Endothelial cell (in vitro differentiated cells): ENCODE measurements around the gene ANKRD10. TPM values are rescaled to one million over a fixed set of nuclear protein-coding genes. Genes with fewer than 3 reads are reported as not detected.

Experiments
- DNase-seq: peaks from one replicate; pipeline ENCODE4 v3.0.0; 2021; ENCODE audit warnings: low spot score
- H3K27ac Mint-ChIP-seq: one replicate; pipeline ENCODE4 v1.8.0; 2021; ENCODE audit warnings: mixed read lengths, inconsistent platforms; ENCODE audit not compliant: unreplicated experiment
- H3K27me3 Mint-ChIP-seq: one replicate; pipeline ENCODE4 v1.8.0; 2021; ENCODE audit warnings: mild to moderate bottlenecking, moderate library complexity, mixed read lengths, inconsistent platforms; ENCODE audit not compliant: unreplicated experiment
- H3K36me3 Mint-ChIP-seq: one replicate; pipeline ENCODE4 v1.8.0; 2021; ENCODE audit warnings: mild to moderate bottlenecking, low read depth, mixed read lengths, inconsistent platforms; ENCODE audit not compliant: unreplicated experiment
- H3K4me1 Mint-ChIP-seq: one replicate; pipeline ENCODE4 v1.8.0; 2021; ENCODE audit warnings: mild to moderate bottlenecking, mixed read lengths, inconsistent platforms; ENCODE audit not compliant: unreplicated experiment
- H3K4me3 Mint-ChIP-seq: one replicate; pipeline ENCODE4 v1.8.0; 2021; ENCODE audit warnings: mild to moderate bottlenecking, mixed read lengths, inconsistent platforms; ENCODE audit not compliant: unreplicated experiment
- H3K9me3 Mint-ChIP-seq: one replicate; pipeline ENCODE4 v1.8.0; 2021; ENCODE audit warnings: mixed read lengths, inconsistent platforms; ENCODE audit not compliant: unreplicated experiment
- CTCF ChIP-seq: fragments of 200-600 bp; sonication (generic); IDR thresholded peaks from one replicate; pipeline ENCODE4 v1.5.0; 2021; ENCODE audit warnings: antibody characterized with exemption; ENCODE audit not compliant: unreplicated experiment
- total RNA-seq: library from RNA; stranded (reverse); fragmentation: NEBNext Ultra II Directional; extraction: Animal tissue kit (Norgen Biotek cat#: 25700); gene quantifications from one replicate; pipeline ENCODE4 v1.2.1, GENCODE V29; 2021; ENCODE audit not compliant: unreplicated experiment

ANKRD10 gene
- total RNA-seq, 1 donor from 2014 or later, result 160 TPM

DNA sequence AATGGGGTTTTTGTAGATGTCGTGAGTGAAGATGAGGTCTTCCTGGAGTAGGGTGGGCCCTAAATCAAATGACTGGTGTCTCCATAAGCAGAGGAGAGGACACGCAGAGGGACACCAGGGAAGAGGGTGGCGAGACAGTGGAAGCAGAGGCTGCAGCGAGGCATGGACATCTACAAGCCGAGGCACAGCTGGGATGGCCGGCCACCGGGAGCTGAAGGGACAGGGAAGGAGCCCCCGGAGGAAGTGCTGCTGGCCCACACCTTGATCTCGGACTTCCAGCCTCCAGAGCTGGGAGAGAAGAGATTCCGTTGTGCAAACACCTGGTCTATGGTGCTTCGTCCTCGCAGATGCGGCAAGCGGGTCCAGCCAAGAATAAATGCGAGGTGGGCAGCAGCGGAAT is 84.5 kb downstream of the ANKRD10 start:
- Mint-ChIP-seq H3K36me3 (no peaks in the 10 kb centered on the region), H3K4me3 (no peak overlapping the region), H3K27ac (no peak overlapping the region), H3K4me1 (peaks cover 3% of the 10 kb centered on the region), H3K27me3 (peaks cover 1% of the 10 kb centered on the region), H3K9me3 (no peaks in the 10 kb centered on the region)
- TF ChIP-seq CTCF, result no peak
- DNase-seq, result no peak

DNA sequence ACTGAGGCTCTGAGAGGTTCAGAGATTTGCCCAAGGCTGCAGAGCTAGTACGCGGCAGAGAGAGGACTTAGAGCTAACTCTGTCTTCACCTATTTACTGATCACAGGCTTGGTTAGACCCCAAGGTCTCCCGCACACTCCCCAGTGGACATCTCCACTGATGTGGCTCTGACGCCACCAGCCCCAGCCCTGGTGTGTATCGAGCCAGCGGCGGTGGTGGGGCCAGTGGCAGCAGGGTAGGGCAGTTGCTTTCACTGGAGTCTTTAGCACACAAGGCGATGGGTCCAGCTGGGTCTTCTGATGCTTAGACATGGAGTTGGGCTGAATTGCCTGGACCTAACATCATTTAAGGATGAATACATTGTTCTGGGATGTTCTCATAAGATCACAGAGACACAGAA is 85.4 kb downstream of the ANKRD10 start:
- Mint-ChIP-seq H3K4me3 (no peak overlapping the region), H3K27me3 (peaks cover 1% of the 10 kb centered on the region)

GRCh38 chr13:110828705-110829104 is 86.2 kb downstream of the ANKRD10 start:
- no peak for TF ChIP-seq CTCF
- H3K27me3 Mint-ChIP-seq, result peaks cover 1% of the 10 kb centered on the region
- no peak overlapping the region for H3K4me3 Mint-ChIP-seq
- no peak for DNase-seq
- H3K4me1 Mint-ChIP-seq, result peaks cover 3% of the 10 kb centered on the region
- no peak overlapping the region for H3K27ac Mint-ChIP-seq
- H3K9me3 Mint-ChIP-seq, result no peaks in the 10 kb centered on the region
- H3K36me3 Mint-ChIP-seq, result no peaks in the 10 kb centered on the region

More for the DNA sequence above, 85.4 kb downstream of the ANKRD10 start:
- TF ChIP-seq CTCF, result no peak
- H3K36me3 Mint-ChIP-seq, result no peaks in the 10 kb centered on the region
- no peaks in the 10 kb centered on the region for H3K9me3 Mint-ChIP-seq
- no peak overlapping the region for H3K27ac Mint-ChIP-seq
- peaks cover 3% of the 10 kb centered on the region for H3K4me1 Mint-ChIP-seq
- no peak for DNase-seq

Other genes starting within 250 kb of the ANKRD10 start
- gene CARS2, start 209.0 kb downstream of the ANKRD10 start, total RNA-seq, result 36.0 TPM
- gene ING1, start 201.4 kb downstream of the ANKRD10 start, total RNA-seq, result 9.9 TPM
- 270 TPM for gene ARHGEF7, start 200.2 kb upstream of the ANKRD10 start, total RNA-seq